ENCODE results near the gene PCMTD2.

PCMTD2 gene

DNA sequence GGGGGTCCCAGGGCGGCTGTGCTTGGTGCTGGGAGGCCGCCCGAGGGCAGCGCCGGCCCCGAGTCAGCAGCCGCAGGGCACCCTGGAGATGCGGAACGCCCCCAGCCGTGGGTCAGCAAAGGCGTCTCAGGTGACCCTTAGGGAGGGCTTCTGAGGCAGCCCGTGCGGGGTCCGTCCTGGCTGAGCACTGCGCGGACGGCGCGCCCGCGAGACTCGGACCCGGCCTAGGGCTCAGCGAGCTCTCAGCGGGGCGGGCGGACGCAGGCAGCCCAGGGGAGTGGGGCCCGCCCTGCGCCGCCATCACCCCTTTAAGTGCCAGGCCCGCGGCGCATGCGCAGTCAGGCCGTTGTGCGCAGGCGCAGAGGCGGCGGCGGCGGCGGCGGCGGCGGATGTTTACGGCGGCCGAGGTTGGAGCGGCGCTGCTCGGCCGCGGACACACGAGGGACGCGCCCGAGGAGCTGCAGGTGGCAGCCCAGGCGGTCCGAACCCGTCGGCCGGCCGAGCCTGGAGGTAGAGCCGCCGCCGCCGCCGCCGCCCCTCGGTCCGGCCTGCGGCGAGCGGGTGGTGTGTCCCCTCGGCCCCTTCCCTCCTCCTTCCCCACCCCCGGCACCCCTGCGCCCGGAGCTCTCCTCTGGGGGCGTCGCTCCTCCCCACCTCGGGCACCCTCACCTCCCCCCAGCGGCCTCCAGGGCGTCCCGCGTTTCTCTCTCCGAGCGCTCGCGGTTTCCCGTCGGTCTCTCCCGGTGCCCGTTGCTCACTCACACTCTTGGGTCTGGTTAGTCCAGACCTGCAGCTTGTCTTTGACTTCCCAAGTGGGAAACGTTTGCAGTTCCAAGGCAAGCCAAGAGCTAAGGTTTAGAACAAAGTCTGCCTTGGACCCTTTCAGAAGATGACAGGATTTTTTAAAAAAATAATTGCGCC is at the start of gene PCMTD2:
Gene PCMTD2 (plus strand): TSS at position 388 of the 921 bp plus-strand sequence. CDS start 4,218 bp downstream, outside the sequence.
- DNase-seq = peak; percentile 90

DNA sequence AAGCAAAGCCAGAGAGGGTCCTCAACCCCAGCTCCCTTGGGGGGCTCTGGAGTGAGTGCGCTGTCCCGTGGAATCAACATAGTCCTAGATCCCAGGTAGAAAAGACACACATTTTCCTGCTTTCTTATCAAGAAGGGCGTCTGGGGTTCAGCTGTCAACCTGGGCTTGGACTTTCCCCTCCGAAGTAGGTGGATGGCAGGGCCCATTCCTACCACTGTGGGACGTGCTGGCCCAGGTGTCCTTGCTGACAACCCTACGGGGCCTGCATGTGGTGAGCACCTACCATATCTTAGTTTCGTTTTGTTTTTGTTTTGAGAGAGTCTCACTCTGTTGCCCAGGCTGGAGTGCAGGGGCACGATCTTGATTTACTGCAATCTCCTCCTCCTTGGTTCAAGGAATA is 48.9 kb upstream of the PCMTD2 start:
- DNase-seq = no peak

DNA sequence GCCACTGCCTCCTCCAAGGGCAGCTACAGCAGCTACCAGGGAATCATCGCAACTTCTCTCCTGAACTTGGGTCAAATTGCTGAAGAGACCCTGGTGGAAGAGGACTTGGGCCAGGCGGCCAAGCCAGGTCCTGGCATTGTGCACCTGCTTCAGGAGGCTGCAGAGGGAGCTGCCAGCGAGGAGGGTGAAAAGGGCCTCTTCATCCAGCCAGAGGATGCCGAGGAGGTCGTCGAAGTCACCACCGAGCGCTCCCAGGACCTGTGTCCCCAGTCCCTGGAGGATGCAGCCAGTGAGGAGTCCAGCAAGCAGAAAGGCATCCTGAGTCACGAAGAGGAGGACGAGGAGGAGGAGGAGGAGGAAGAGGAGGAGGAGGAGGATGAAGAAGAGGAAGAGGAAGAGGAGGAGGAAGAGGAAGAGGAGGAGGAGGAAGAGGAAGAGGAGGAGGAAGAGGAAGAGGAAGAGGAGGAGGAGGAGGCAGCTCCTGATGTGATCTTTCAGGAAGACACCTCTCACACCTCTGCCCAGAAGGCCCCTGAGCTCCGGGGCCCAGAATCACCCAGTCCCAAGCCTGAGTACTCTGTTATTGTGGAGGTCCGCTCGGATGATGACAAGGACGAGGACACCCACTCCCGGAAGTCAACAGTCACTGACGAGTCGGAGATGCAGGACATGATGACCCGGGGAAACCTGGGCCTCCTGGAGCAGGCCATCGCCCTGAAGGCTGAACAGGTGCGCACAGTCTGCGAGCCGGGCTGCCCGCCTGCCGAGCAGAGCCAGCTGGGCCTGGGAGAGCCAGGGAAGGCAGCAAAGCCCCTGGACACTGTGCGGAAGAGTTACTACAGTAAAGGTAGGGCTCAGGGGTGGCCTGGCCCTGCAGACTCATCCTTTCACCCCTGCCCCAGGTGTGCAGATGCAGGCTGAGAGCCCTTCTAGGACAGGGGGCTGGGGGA is 47.6 kb upstream of the PCMTD2 start:
- no peak for DNase-seq

DNA sequence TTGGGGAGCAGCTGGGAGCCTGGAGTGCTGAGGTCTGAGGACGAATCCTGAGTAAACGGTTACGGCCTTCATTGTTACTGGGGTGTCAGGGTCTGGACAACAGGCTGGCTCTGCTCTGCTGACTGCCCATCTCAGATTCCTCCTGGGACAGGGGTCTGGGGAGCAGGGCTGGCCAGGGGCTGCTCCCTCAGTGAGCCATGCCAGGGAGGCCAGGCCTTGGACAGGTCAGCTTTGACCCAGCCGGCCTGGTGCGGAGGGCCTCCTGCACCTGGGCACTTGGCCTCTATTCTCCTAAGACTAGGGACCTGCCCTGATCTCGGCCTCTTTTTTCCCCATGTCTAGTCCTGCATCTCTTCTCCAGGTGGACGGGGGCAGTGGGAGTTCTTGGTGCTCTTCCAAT is 46.4 kb upstream of the PCMTD2 start:
- no peak for DNase-seq

DNA sequence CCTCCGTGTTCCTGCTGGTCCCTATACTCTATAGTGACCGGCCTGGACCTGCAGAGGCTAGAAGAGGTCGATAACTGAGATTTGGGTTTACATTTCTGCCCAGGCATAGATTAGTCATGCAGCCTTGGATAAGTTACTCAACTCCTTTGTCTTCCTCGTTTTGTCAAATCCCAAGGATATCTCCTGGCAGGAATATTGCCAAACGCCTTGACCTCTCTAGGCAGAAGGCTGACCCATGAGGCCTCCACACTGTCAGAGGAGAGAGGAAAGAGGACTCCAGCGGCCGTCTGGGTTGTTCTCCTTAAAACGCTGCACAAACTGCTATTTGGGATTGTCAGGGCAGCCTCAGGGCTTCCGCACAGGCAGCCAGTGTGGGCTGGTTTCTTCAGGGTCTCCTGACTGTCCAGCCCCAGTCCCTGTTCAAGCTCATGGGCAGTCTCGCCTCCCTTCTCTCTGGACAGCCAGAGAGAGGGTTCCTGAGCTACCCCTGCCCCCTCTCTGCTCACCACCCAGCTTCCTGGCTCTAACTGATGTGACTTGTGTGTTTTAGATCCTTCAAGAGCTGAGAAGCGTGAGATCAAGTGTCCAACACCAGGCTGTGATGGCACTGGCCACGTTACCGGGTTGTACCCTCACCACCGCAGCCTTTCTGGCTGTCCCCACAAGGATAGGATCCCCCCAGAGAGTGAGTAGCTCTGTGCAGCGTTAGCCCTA is 44.7 kb upstream of the PCMTD2 start:
- no peak for DNase-seq

DNA sequence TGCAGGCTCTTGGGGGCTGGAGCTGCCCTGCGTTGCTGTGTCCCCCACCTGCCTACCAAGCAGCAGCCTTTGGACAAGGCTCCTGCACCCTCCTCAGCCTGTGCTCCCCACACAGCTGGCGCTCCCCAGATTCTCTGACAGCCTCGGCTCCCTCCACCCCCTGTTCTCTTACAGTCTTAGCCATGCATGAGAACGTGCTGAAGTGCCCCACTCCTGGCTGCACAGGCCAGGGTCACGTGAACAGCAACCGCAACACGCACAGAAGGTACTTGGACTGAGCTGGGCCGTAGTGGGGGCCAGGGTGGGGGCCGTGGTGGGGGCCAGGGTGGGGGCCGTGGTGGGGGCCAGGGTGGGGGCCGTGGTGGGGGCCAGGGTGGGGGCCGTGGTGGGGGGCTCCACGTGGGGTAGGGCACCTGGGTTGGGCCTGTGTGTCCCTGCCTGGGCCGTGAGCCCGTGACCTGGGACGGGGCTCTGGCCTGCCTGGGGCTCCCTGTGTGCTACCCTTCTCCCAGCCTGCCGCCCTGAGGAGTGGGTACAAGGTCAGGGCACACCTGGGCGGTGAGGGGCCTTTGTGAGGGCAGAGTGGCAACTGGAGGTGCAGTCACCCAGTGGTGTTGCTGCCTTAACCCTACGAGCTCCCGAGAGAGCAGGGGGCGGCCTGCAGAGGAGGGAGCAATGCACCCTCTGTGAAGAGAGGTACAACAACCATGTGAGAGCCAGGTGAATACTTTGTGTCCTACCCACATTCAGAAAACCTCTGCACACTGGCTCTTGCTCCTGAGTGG is 43.5 kb upstream of the PCMTD2 start:
- no peak for DNase-seq

DNA sequence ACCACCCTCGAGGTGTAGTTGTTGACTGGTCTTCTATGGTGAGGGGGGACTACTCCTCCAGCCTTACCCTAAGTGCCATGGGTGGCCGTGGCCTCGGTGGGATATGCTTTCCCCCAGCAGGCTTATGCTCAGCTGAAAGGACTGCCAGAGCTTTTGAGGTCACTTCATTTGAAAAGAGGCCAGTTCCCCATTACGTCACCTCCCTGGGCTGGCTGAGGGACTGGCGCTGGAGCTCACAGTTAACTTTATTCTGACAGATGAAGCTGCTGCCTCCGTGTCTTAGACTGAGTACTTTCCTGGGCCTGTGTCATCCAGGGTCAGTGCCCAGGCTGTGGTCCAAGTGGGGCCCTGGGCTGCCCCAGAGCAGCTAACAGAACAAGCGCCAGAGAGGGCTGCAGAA is 42.8 kb upstream of the PCMTD2 start:
- no peak for DNase-seq

DNA sequence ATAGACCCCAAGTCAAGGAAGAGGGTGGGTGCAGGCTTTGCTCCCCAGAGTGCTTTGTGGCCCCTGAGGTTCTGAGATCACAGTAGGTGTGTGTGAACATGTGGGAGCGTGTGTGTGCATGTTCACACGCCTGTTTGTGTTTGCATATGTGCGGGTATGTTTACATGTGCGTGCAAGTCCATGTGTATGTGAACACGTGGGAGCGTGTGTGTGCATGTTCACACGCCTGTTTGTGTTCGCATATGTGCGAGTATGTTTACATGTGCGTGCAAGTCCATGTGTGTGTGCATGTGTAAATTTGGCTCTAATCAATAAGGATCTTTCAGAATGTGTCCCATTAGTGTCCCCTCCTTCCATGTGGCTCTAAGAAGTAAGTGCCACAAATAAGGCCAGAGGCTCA is 41.4 kb upstream of the PCMTD2 start:
- no peak for DNase-seq

DNA sequence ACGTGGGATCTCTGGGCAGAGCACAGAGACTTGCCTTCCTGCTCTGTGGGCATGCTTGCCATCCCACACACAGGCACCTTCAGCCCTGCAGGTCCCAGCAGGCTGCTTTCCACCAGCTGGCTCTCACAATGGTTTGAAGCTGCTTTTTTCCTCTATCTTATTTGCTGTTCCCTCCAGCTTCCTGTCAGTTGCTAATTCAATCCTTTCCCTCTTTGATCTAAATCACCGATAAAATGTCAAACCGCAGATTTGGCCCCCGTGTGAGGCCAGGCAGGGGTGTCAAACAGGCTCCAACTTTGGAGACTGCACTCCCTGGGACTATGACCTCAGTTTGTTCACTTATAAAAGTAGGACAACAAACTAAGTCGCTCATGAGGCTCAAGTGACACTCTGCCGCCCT is 40.6 kb upstream of the PCMTD2 start:
- no peak for DNase-seq

DNA sequence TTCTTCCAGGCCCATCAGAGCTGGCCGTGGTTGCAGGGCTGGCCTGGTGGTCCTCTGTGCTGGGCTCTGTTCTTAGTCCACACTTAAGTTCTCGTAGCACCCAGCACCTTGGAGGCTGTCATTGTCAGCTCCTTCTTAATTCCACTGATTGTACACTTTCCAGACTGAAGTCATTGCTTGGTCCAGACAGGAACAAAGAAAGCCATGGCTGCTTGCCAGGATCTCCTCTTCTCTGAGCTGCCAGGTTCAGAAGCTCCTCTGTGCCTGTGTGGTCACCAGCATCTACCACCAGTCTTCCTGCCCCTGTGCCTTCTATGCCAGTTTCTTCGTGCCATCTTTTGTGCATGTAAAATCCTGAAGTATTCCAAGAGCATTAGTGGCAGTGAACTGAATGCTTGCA is 39.5 kb upstream of the PCMTD2 start:
- no peak for DNase-seq

DNA sequence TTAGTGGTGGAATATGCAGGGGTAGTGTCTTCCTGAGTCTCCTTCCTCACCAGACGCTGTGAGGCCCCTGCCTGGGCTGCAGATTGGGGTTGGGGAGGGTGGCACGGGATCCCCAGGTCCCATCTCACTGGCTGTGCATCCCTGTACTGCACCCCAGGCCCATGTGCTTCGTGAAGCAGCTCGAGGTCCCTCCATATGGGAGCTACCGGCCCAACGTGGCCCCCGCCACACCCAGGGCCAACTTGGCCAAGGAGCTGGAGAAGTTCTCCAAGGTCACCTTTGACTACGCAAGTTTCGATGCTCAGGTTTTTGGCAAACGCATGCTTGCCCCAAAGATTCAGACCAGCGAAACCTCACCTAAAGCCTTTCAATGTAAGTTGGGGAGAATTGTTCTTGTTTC is 38.6 kb upstream of the PCMTD2 start:
- no peak for DNase-seq

DNA sequence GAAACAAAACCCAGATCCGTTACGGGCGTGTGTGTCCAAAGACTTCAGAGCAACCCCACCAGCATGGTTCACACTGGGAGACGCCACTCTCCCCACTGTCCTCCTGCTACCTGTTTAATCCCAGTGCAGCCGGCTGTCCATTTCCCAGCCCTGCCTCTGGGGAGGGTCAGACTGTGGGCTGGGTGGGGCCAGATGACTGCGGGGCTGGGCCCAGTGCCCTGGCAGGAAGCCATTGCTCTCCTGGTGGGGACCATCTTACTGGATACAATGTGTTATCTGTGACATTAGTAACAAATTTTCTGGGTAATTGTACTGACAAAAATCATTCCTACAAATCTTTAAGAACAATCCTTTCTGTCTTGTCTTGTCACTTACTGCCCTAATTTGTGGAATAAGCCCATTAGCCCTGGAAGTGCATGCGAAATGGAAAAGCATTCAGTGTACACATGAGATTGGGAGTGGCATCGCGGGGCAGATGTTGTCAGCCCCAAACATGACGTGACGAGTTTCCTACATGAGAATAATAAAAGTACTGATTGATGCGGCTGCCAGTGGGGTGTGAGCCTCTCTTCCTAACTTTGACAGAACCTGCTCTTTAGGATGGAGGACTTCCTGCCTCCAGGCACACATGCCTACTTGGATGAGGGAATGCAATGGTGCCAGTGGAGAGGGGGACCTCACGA is 37.9 kb upstream of the PCMTD2 start:
- no peak for DNase-seq

DNA sequence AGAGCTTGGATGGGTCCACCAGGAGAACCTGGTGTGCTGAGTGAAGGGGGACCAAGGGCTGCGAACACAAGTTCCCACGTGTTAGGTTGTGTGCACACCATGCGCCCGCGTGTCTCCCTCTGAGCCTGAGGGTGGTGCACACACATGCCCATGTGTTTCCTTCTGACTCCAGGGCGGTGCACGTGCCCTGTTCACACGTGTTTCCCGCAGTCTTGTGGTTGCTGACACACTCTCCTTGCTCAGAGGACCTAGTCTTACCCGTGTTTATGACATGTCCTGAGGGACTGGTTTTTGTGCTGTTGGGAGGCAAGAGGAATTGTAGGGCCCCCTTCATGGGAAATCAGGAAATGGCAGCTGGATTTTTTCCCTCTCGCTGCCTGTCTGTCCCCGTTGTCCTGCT is 36.3 kb upstream of the PCMTD2 start:
- no peak for DNase-seq

DNA sequence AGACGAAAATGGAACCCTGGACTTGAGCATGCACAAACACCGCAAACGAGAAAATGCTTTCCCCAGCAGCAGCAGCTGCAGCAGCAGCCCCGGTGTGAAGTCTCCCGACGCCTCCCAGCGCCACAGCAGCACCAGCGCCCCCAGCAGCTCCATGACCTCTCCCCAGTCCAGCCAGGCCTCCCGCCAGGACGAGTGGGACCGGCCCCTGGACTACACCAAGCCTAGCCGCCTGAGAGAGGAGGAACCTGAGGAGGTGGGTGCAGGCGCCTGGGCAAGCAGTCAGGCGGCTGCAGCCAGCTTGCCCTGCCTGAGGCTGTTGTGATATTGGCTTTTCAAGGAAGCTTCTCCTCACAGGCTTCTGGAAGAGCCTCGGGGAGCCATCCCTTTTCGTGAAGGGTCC is 35.8 kb upstream of the PCMTD2 start:
- no peak for DNase-seq

DNA sequence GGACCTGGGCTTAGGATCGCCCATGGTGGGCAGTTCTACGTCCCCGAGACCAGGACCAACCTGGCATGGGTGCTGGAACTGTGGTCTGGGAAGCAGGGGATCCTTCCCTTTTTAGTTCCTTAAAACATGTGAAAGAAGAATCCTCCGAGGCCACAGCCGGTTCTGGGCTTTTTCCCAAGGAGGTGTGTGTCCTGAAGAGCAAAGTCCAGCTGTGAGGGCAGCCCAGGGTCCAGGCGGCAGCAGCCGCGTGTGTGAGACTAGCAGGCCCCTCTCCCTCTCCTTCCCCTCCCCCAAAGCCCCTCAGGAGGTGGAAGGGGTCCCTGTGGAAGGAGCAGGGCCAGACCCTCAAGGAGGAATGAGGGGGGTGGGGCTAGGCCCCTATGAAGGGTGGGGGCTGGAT is 35.1 kb upstream of the PCMTD2 start:
- DNase-seq = no peak

DNA sequence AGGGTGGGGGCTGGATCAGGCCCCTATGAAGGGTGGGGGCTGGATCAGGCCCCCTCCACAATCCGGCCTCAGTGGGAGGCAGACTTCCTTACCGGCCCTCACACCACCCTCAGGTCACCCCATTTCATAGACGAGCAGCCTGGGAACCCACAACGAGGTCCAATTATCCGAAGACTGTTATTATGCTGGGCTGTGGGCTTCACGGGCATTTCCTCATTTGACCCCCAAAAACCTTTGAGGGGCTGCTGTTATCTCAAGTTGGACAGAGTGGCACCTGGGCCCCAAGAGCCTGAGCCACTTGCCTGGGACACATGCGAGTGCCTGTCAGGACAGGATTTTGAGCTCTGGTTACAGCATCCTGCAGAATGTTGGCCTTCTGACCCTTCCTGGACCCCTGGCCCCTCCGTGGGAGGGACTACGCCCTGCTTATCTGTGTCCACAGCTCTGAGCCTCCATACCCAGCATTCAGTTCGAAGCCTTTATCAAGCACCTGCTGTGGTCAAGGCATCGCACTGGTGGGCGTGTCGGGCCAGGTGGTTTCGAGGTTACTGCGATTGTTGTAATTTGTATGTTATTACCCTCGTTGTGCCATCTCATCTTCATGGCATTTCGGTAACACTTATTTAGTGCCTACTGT is 34.5 kb upstream of the PCMTD2 start:
- DNase-seq = no peak

DNA sequence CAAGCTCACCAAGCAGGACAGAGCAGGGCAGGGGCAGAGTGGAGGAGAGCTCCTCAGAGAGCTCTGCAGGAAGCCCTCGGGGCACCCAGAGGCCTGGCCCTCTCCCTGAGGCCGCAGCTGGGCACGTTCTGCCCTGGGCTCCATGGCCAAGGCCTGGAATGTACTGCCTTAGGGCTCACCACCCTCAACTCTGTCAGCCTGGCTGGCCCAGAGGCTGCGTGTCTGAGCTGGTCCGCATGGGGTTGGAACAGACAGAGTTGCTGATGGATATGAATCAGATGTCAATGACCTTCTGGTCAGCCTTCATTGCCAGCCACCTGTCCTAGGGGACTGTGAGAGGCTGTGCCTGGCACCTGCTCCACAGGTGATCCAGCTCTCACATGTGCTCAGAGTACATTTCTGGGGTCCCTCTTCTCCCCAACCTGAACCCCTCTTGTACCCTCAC is 33.2 kb upstream of the PCMTD2 start:
- no peak for DNase-seq

DNA sequence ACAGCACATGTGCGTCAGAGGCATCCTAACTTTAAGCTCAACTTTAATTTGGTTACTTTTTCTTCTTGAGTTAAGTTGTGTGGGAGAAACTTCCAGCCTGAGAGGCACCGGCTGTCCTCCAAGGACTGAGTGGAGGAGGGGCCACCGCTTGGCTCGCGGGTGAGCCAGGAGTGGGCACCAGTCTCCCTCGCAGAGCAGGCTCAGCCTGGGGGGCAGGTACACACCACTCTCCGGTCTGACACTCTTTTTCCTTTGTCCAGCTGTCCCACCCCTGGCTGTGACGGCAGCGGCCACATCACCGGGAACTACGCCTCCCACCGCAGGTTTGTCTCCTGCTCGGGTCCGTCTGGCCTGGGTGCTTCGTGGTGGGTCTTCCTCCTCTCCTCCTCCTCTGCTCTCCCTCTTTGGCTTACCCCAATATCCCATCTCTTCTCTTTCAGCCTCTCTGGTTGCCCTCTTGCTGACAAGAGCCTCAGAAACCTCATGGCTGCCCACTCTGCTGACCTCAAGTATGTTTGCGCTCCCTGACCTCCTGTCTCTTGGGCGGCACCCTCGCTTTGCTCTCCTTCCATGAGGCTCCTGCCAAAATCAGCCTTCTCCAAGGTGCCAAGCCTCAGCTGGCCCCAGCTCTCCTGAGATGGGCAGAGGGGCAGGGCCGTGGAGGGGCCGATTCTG is 32.6 kb upstream of the PCMTD2 start:
- DNase-seq = no peak

DNA sequence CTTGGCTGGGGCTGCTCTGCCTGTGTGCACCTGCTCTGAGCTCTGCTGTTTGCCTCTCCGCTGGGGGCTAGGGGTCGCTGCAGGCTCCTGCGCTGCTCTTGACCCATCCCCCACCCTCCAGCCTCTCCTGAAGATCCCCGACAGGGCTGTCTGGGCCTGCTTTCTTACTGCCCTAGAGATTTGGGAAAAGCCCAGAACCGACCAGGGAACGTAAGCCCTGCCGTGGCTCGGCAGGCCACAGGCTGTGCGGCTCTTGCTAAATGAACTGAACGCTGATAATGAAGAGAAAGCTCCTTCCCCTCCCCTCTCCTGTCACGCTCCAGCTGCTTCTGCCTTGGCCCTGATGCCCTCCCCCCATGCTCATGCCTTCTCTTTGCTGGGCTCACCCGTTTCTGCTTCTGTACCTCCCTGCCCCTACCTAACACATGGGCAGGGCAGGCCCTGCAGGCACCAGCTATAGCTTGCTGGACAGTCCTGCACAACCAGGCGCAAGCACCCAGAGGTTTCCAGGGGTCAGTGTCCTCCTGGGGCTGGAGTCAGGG is 32.0 kb upstream of the PCMTD2 start:
- peak; percentile 31 for DNase-seq
